PC-9 (cell line): Measurements from ENCODE around the gene NECTIN1. TPM values are rescaled to one million over a fixed set of nuclear protein-coding genes. Genes with fewer than 3 reads are reported as not detected.
"Not testable (repeated sequence)": the region's sequence is repeated elsewhere in the genome, so short reads cannot be mapped to it uniquely, and the experiment has no call there.

Source experiments
- BruUV-seq: library from RNA; stranded (reverse); fragments of 400-500 nt; replicated peaks from 2 replicates; lab custom pipeline; 2021; lab: Mats Ljungman, UMichigan
- CTCF ChIA-PET: fragments of 300-600 bp; sonication (Branson Sonifier 250); formaldehyde crosslinking; loops from one replicate; lab custom pipeline; 2022; ENCODE audit warnings: antibody characterized with exemption; lab: Charles Lee
- POLR2A ChIA-PET: fragments of 300-600 bp; sonication (Branson Sonifier 250); formaldehyde crosslinking; loops from one replicate; lab custom pipeline; 2022; ENCODE audit warnings: antibody characterized with exemption; ENCODE audit not compliant: unreplicated experiment; lab: Charles Lee
- DNase-seq, 2 experiments: peaks; one replicate each; pipeline versions ENCODE4 v3.0.0 to v3.0.0-alpha.2; 2015 to 2022; ENCODE audit warnings: mixed read lengths in 1 of 2
- H2AFZ ChIP-seq: fragments of 200-600 bp; sonication (generic); 2 replicates; pipeline ENCODE4 v1.8.1; 2017; ENCODE audit warnings: antibody characterized with exemption
- H3F3A ChIP-seq: fragments of 200-600 bp; sonication (generic); 2 replicates; pipeline ENCODE4 v1.8.1; 2017; ENCODE audit warnings: antibody characterized with exemption, mild to moderate bottlenecking, low read depth; ENCODE audit not compliant: insufficient read depth
- H3K27ac ChIP-seq: fragments of 200-600 bp; sonication (generic); 2 replicates; pipeline ENCODE4 v1.6.1; 2016; ENCODE audit warnings: mixed run types
- H3K27me3 ChIP-seq: fragments of 200-600 bp; sonication (generic); 2 replicates; pipeline ENCODE4 v1.6.1; 2016; ENCODE audit warnings: low read depth, mixed run types; ENCODE audit not compliant: insufficient read depth
- H3K36me3 ChIP-seq: fragments of 200-600 bp; sonication (generic); 2 replicates; pipeline ENCODE4 v1.6.1; 2016; ENCODE audit warnings: low read depth, mixed run types
- H3K4me1 ChIP-seq: fragments of 200-600 bp; sonication (generic); replicated peaks from 2 replicates; pipeline ENCODE4 v1.6.1; 2016; ENCODE audit warnings: mixed run types; ENCODE audit not compliant: insufficient read depth
- H3K4me2 ChIP-seq: fragments of 200-600 bp; sonication (generic); 2 replicates; pipeline ENCODE4 v1.6.1; 2017; ENCODE audit warnings: mixed run types
- H3K4me3 ChIP-seq: fragments of 200-600 bp; sonication (generic); 2 replicates; pipeline ENCODE4 v1.6.1; 2016; ENCODE audit warnings: mixed run types
- H3K79me2 ChIP-seq: fragments of 200-600 bp; sonication (generic); 2 replicates; pipeline ENCODE4 v1.6.1; 2017; ENCODE audit warnings: low read depth, mixed run types
- H3K9me2 ChIP-seq: fragments of 200-600 bp; sonication (generic); 2 replicates; pipeline ENCODE4 v1.8.1; 2017; ENCODE audit warnings: mild to moderate bottlenecking; ENCODE audit not compliant: insufficient read depth
- H3K9me3 ChIP-seq: fragments of 200-600 bp; sonication (generic); 2 replicates; pipeline ENCODE4 v1.8.1; 2016; ENCODE audit warnings: low read depth; ENCODE audit not compliant: insufficient read depth
- H4K20me1 ChIP-seq: fragments of 200-600 bp; sonication (generic); 2 replicates; pipeline ENCODE4 v1.8.1; 2017; ENCODE audit not compliant: insufficient read depth
- CTCF ChIP-seq: fragments of 200-600 bp; sonication (generic); conservative IDR thresholded peaks from 2 replicates; pipeline ENCODE4 v1.6.1; 2017; ENCODE audit warnings: mixed run types, antibody characterized with exemption, mild to moderate bottlenecking, moderate library complexity
- EZH2 ChIP-seq: fragments of 200-600 bp; sonication (generic); IDR thresholded peaks from 2 replicates; pipeline ENCODE4 v1.8.0; 2017; ENCODE audit warnings: antibody characterized with exemption, low read depth
- intact Hi-C: fragments of 100-400 bp; cut with micrococcal nuclease; formaldehyde crosslinking; loops from one replicate; pipeline ENCODE4 v1.10.0; 2022; ENCODE audit not compliant: unreplicated experiment
- total RNA-seq: library from RNA; stranded (reverse); gene quantifications from 2 replicates; pipeline ENCODE4 v1.2.3, GENCODE V29; 2021

Gene NECTIN1
- total RNA-seq, 1 experiment from 2014 or later: 17.6 TPM

- CTCF ChIA-PET: no interaction called here
These were observed 126.1 kb downstream of the NECTIN1 start for GRCh38 chr11:119602745-119603373.

GRCh38 chr11:119599864-119600541, 129.0 kb downstream of the NECTIN1 start:
- Histone ChIP-seq H2AFZ (no peak overlapping the region), H3K4me1 (peaks cover 22% of the 10 kb centered on the region), H3K27ac (no peak overlapping the region), H3K4me2 (no peak overlapping the region), H3K4me3 (no peak overlapping the region), H3K79me2 (no peaks in the 10 kb centered on the region), H3K27me3 (no peaks in the 10 kb centered on the region), H3K36me3 (no peaks in the 10 kb centered on the region), H3K9me3 (no peaks in the 10 kb centered on the region), H3K9me2 (no peaks in the 10 kb centered on the region), H4K20me1 (no peaks in the 10 kb centered on the region), H3F3A (peaks cover 13% of the 10 kb centered on the region)
- ChIA-PET CTCF (no interaction called here), POLR2A (interaction anchor here (0.5 to 0.6 kb wide), 2 partner anchors 16 to 231 kb away, joined by 5 to 10 read pairs; no protein-coding TSS in a partner anchor)
- BruUV-seq: no TSS peak
- DNase-seq: no peak
- intact Hi-C loops: loop anchor here (10.0 kb wide), 1 partner anchor 65 kb away; no protein-coding TSS in a partner anchor
- TF ChIP-seq CTCF: no peak

More at GRCh38 chr11:119602745-119603373, 126.1 kb downstream of the NECTIN1 start:
- BruUV-seq: no TSS peak
- DNase-seq: no peak
- Histone ChIP-seq H3K4me1 (peaks cover 12% of the 10 kb centered on the region), H2AFZ (no peak overlapping the region), H3K27ac (no peak overlapping the region), H3F3A (peaks cover 5% of the 10 kb centered on the region; the same call in 1 of the 2 replicates), H4K20me1 (no peaks in the 10 kb centered on the region), H3K79me2 (no peaks in the 10 kb centered on the region), H3K36me3 (no peaks in the 10 kb centered on the region), H3K4me3 (no peak overlapping the region), H3K9me2 (no peaks in the 10 kb centered on the region), H3K27me3 (no peaks in the 10 kb centered on the region), H3K9me3 (no peaks in the 10 kb centered on the region), H3K4me2 (no peak overlapping the region)
- intact Hi-C loops: loop anchor here (10.0 kb wide), 1 partner anchor 68 kb away; no protein-coding TSS in a partner anchor
- no peak for TF ChIP-seq EZH2
- no peak; the same call in 1 of the 2 replicates for TF ChIP-seq CTCF
- POLR2A ChIA-PET: interaction anchor here (0.6 kb wide), 1 partner anchor 18 kb away, joined by 3 read pairs; no protein-coding TSS in a partner anchor

DNA sequence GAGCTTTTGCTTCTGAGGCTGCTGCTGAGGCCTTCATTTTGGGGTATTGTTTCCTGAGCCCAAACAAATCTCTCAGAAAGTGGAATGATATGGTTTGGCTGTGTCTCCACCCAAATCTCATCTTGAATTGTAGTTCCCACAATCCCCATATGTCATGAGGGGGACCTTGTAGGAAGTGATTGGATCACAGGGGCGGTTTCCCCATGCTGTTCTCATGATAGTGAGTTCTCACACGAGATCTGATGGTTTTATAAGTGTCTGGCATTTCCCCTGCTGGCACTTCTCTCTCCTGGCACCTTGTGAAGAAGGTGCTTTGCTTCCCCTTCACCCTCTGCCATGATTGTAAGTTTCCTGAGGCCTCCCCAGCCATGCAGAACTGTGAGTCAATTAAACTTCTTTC, 133.1 kb downstream of the NECTIN1 start:
- DNase-seq, H3K79me2 ChIP-seq, H3K9me2 ChIP-seq, H3K9me3 ChIP-seq, H3K4me3 ChIP-seq, POLR2A ChIA-PET, H2AFZ ChIP-seq, H3K27me3 ChIP-seq, H3K27ac ChIP-seq, CTCF ChIA-PET, H3K4me2 ChIP-seq, BruUV-seq, H3K36me3 ChIP-seq, H4K20me1 ChIP-seq: not testable (repeated sequence)
- Histone ChIP-seq H3F3A (peaks cover 33% of the 10 kb centered on the region), H3K4me1 (peaks cover 46% of the 10 kb centered on the region)
- intact Hi-C loops: loop anchor here (2.0 kb wide), 1 partner anchor 23 kb away; no protein-coding TSS in a partner anchor
